Nephron (organoid): ENCODE measurements around the gene PANK2.

Experiments
- H3K27ac Mint-ChIP-seq, 3 experiments: 2 replicates each; pipeline ENCODE4 v1.8.0; 2020; ENCODE audit warnings: mixed read lengths in 3 of 3, mild to moderate bottlenecking in 2 of 3, moderate library complexity in 1 of 3
- H3K27me3 Mint-ChIP-seq: 2 replicates; pipeline ENCODE4 v1.8.0; 2021; ENCODE audit warnings: low read depth, mild to moderate bottlenecking, moderate library complexity, mixed read lengths
- H3K36me3 Mint-ChIP-seq: 2 replicates; pipeline ENCODE4 v1.8.0; 2020; ENCODE audit warnings: low read depth, mixed read lengths
- H3K4me1 Mint-ChIP-seq: 2 replicates; pipeline ENCODE4 v1.8.0; 2020; ENCODE audit warnings: mixed read lengths
- H3K4me3 Mint-ChIP-seq, 3 experiments: 2 replicates each; pipeline ENCODE4 v1.8.0; 2020; ENCODE audit warnings: mild to moderate bottlenecking in 3 of 3, mixed read lengths in 3 of 3, moderate library complexity in 2 of 3
- H3K9me3 Mint-ChIP-seq: 2 replicates; pipeline ENCODE4 v1.8.0; 2020; ENCODE audit warnings: mixed read lengths
- TF ChIP-seq, protein P1 (sequence below), 3 experiments: fragments of 200-600 bp; sonication (generic); IDR thresholded peaks; one replicate each; pipeline ENCODE4 v1.5.0; 2021; ENCODE audit warnings: antibody characterized with exemption in 3 of 3; ENCODE audit not compliant: unreplicated experiment in 3 of 3

Gene PANK2

DNA sequence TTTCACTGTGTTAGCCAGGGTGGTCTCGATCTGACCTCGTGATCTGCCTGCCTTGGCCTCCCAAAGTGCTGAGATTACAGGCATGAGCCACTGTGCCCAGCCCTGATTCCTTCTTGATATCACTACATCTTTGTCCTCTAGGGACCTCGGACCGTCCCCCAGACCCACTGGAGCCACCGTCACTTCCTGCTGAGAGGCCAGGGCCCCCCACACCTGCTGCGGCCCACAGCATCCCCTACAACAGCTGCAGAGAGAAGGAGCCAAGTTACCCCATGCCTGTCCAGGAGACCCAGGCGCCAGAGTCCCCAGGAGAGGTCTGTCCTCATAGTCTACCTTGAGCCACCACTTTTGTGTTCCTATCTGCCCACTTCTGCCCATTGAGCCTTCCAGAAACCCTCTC, 28.0 kb upstream of the PANK2 start:
- TF ChIP-seq, protein P1, sequence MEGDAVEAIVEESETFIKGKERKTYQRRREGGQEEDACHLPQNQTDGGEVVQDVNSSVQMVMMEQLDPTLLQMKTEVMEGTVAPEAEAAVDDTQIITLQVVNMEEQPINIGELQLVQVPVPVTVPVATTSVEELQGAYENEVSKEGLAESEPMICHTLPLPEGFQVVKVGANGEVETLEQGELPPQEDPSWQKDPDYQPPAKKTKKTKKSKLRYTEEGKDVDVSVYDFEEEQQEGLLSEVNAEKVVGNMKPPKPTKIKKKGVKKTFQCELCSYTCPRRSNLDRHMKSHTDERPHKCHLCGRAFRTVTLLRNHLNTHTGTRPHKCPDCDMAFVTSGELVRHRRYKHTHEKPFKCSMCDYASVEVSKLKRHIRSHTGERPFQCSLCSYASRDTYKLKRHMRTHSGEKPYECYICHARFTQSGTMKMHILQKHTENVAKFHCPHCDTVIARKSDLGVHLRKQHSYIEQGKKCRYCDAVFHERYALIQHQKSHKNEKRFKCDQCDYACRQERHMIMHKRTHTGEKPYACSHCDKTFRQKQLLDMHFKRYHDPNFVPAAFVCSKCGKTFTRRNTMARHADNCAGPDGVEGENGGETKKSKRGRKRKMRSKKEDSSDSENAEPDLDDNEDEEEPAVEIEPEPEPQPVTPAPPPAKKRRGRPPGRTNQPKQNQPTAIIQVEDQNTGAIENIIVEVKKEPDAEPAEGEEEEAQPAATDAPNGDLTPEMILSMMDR (IDR thresholded peaks at IDR 0.05; ENCODE audit: unreplicated experiment in 3 of 3) = no peak
- Mint-ChIP-seq H3K9me3 (no peaks in the 10 kb centered on the region), H3K36me3 (peaks cover 63% of the 10 kb centered on the region), H3K27ac (no peak overlapping the region), H3K4me3 (no peak overlapping the region), H3K4me1 (no peaks in the 10 kb centered on the region), H3K27me3 (no peaks in the 10 kb centered on the region)

DNA sequence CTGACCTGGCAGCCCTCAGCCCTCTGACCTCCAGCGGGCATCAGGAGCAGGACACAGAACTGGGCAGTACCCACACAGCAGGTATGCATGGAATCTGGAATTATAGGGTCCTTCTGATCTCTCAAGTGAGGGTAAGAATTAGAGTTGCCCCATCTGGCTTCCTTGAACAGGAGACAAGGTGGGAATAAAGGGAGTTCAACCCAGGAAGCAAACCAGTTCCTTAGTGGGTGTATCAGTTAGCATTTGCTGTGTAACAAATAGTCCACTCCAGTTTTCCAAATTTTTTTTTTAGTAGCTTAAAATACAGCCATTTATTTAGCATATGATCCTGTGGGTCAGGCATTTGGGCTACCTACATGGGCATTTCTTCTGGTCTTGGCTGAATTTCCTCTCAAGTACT, 26.9 kb upstream of the PANK2 start:
- H3K27me3 Mint-ChIP-seq = no peaks in the 10 kb centered on the region
- H3K4me3 Mint-ChIP-seq = no peak overlapping the region
- H3K36me3 Mint-ChIP-seq = peaks cover 65% of the 10 kb centered on the region
- TF ChIP-seq, protein P1 (IDR thresholded peaks at IDR 0.05; ENCODE audit: unreplicated experiment in 3 of 3) = no peak
- H3K4me1 Mint-ChIP-seq = no peaks in the 10 kb centered on the region
- H3K9me3 Mint-ChIP-seq = no peaks in the 10 kb centered on the region
- H3K27ac Mint-ChIP-seq = no peak overlapping the region

DNA sequence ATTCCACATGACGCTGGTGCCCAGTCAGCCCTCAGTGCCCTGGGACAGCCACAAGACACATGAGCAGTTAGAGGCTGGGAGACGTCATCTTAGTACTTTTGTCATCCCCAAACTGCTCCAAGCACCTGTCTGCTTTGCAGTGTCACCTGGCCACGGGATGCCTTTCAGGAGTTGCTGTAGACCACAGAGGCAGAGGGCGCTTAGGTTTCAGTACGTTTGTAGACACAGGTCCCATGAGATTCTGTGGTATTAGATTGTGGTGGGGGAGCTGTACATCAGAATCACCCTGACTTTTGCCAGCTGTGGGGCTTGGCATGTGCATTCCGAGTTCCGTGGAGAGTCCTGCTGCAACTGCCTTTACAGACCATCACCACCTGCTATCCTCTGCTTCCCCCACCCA, 25.9 kb upstream of the PANK2 start:
- Mint-ChIP-seq H3K4me3 (no peak overlapping the region), H3K27me3 (no peaks in the 10 kb centered on the region), H3K4me1 (no peaks in the 10 kb centered on the region), H3K9me3 (no peaks in the 10 kb centered on the region), H3K36me3 (peaks cover 64% of the 10 kb centered on the region), H3K27ac (no peak overlapping the region)
- TF ChIP-seq, protein P1 (IDR thresholded peaks at IDR 0.05; ENCODE audit: unreplicated experiment in 3 of 3) = no peak

DNA sequence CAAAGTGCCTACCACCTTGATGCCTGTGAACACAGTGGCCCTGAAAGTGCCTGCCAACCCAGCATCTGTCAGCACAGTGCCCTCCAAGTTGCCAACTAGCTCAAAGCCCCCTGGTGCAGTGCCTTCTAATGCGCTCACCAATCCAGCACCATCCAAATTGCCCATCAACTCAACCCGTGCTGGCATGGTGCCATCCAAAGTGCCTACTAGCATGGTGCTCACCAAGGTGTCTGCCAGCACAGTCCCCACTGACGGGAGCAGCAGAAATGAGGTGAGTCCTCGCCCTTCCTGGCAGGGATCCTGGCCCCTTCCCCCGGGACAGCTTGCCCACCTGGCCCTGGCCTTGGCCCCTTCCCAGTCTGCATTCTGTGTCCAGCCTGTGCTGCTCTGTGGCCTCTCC, 24.7 kb upstream of the PANK2 start:
- Mint-ChIP-seq H3K9me3 (no peaks in the 10 kb centered on the region), H3K36me3 (peaks cover 56% of the 10 kb centered on the region), H3K4me3 (no peak overlapping the region), H3K27me3 (no peaks in the 10 kb centered on the region), H3K4me1 (no peaks in the 10 kb centered on the region), H3K27ac (no peak overlapping the region)
- TF ChIP-seq, protein P1 (IDR thresholded peaks at IDR 0.05; ENCODE audit: unreplicated experiment in 3 of 3) = no peak

DNA sequence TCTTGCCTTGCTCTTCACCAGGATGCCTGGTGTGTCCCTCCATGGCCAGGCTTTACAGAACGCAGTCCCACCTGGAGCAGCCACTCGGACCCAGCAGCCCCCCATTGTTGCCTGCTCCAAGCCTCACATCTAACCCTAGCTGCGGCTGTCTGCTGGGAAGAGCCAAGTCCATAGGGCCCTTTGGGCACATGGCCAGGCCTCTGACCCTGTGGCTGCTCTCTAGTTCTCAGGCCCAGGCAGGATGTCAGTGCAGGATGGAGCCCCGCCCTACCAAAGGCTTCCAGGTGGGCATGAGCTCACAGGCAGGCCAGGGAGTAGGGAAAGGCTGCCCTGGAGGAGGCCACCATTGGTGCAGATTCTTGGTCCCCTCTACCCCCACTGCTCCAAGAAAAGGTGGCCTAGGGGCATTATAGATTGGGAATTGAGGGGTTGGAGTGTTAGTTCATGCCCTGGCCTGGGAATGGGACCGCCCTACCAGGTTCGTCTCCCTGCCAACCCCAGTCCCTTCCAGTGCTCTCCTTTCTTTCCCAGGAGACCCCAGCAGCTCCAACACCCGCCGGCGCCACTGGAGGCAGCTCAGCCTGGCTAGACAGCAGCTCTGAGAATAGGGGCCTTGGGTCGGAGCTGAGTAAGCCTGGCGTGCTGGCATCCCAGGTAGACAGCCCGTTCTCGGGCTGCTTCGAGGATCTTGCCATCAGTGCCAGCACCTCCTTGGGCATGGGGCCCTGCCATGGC, 23.9 kb upstream of the PANK2 start:
- Mint-ChIP-seq H3K36me3 (peaks cover 58% of the 10 kb centered on the region), H3K4me1 (no peaks in the 10 kb centered on the region), H3K9me3 (no peaks in the 10 kb centered on the region), H3K27me3 (no peaks in the 10 kb centered on the region), H3K27ac (no peak overlapping the region), H3K4me3 (no peak overlapping the region)
- TF ChIP-seq, protein P1 (IDR thresholded peaks at IDR 0.05; ENCODE audit: unreplicated experiment in 3 of 3) = no peak

DNA sequence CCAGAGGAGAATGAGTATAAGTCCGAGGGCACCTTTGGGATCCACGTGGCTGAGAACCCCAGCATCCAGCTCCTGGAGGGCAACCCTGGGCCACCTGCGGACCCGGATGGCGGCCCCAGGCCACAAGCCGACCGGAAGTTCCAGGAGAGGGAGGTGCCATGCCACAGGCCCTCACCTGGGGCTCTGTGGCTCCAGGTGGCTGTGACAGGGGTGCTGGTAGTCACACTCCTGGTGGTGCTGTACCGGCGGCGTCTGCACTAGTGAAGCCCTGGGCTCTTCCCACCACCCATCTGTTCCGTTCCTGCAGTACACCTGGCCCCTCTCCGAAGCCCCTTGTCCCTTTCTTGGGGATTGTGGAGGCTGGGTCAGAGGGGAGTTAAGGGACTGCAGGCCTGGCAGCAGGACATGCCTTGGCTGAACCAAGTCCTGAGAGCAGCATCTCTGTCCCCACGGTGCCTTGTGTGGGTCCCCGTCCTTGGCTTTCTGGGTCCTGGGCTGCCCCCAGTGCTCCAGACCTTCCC, 23.2 kb upstream of the PANK2 start:
- TF ChIP-seq, protein P1 (IDR thresholded peaks at IDR 0.05; ENCODE audit: unreplicated experiment in 3 of 3) = no peak
- Mint-ChIP-seq H3K4me3 (no peak overlapping the region), H3K9me3 (no peaks in the 10 kb centered on the region), H3K27me3 (no peaks in the 10 kb centered on the region), H3K4me1 (no peaks in the 10 kb centered on the region), H3K27ac (no peak overlapping the region), H3K36me3 (peaks cover 64% of the 10 kb centered on the region)
